Measurements from ENCODE around the gene ASIC3.

The ASIC3 gene

GRCh38 chr7:151088856-151089699 is 40.7 kb downstream of the ASIC3 start:
- DNase-seq: no peak

- DNase-seq: no peak
Measured at GRCh38 chr7:151089893-151090730, 41.8 kb downstream of the ASIC3 start.

GRCh38 chr7:151091003-151091402 is 42.7 kb downstream of the ASIC3 start:
- no peak for DNase-seq

GRCh38 chr7:151091431-151091830 is 43.1 kb downstream of the ASIC3 start:
- DNase-seq: peak; percentile 51

- DNase-seq: no peak
Measured at GRCh38 chr7:151091988-151092387, 43.7 kb downstream of the ASIC3 start.

- DNase-seq: no peak
Measured at GRCh38 chr7:151093748-151094147, 45.4 kb downstream of the ASIC3 start.

- no peak for DNase-seq
Measured at GRCh38 chr7:151094675-151095074, 46.3 kb downstream of the ASIC3 start.

- no peak for DNase-seq
Measured at GRCh38 chr7:151095123-151095797, 46.9 kb downstream of the ASIC3 start.

- DNase-seq: no peak
Measured at GRCh38 chr7:151095828-151096475, 47.6 kb downstream of the ASIC3 start.

GRCh38 chr7:151099486-151100211 is 51.3 kb downstream of the ASIC3 start:
- DNase-seq: no peak

GRCh38 chr7:151100921-151101320 is 52.6 kb downstream of the ASIC3 start:
- DNase-seq: no peak

- DNase-seq: no peak
Measured at GRCh38 chr7:151101621-151102396, 53.5 kb downstream of the ASIC3 start.
